Esophagus squamous epithelium (tissue), 4 donors: ENCODE measurements around the gene PHOSPHO1.
"Not testable (repeated sequence)": the region's sequence is repeated elsewhere in the genome, so short reads cannot be mapped to it uniquely, and the experiment has no call there.

Experiments used
- POLR2A ChIP-seq, 4 donors: fragments of 450-650 bp; IDR thresholded peaks; one replicate each; pipeline ENCODE4 v1.6.1; 2017; ENCODE audit warnings: antibody characterized with exemption in 4 of 4, mild to moderate bottlenecking in 4 of 4, moderate library complexity in 3 of 4
- TF ChIP-seq, protein P1 (sequence below), 6 experiments: fragments of 450-650 bp in 4 of 6; fragments of 200-600 bp in 2 of 6; sonication (generic) in 2 of 6; IDR thresholded peaks; one replicate each; pipeline ENCODE4 v1.5.1; 2016 to 2019; ENCODE audit warnings: antibody characterized with exemption in 6 of 6, mild to moderate bottlenecking in 4 of 6, moderate library complexity in 4 of 6

DNA sequence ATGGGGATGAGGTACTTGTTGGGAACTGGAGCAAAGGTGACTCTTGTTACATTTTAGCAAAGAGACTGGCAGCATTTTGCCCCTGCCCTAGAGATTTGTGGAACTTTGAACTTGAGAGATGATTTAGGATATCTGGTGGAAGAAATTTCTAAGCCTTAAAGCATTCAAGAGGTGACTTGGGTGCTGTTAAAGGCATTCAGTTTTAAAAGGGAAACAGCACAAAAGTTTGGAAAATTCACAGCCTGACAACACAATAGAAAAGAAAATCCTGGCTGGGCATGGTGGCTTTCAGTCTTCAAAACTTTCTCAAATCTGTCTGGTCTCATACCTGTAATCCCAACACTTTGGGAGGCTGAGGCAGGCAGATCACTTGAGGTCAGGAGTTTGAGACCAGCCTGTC, 46.1 kb downstream of the PHOSPHO1 start:
- TF ChIP-seq POLR2A (IDR thresholded peaks at IDR 0.05), result not testable (repeated sequence)
- TF ChIP-seq, protein P1, sequence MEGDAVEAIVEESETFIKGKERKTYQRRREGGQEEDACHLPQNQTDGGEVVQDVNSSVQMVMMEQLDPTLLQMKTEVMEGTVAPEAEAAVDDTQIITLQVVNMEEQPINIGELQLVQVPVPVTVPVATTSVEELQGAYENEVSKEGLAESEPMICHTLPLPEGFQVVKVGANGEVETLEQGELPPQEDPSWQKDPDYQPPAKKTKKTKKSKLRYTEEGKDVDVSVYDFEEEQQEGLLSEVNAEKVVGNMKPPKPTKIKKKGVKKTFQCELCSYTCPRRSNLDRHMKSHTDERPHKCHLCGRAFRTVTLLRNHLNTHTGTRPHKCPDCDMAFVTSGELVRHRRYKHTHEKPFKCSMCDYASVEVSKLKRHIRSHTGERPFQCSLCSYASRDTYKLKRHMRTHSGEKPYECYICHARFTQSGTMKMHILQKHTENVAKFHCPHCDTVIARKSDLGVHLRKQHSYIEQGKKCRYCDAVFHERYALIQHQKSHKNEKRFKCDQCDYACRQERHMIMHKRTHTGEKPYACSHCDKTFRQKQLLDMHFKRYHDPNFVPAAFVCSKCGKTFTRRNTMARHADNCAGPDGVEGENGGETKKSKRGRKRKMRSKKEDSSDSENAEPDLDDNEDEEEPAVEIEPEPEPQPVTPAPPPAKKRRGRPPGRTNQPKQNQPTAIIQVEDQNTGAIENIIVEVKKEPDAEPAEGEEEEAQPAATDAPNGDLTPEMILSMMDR (IDR thresholded peaks at IDR 0.05), result not testable (repeated sequence)
